ENCODE data around the gene KIF16B.

GRCh38 chr20:16552015-16552414, 21.2 kb downstream of the KIF16B start:
- TF ChIP-seq CTCF (IDR thresholded peaks at IDR 0.05; ENCODE audit: insufficient read depth, low read length) = no peak
- TF ChIP-seq REST (IDR thresholded peaks at IDR 0.05; ENCODE audit: insufficient replicate concordance, low read depth) = no peak
- TF ChIP-seq POLR2AphosphoS5 (IDR thresholded peaks at IDR 0.05; ENCODE audit: low read depth) = no peak
